GM18858 (cell line): ENCODE measurements around the gene SLC30A5.
"Not testable (repeated sequence)": the region's sequence is repeated elsewhere in the genome, so short reads cannot be mapped to it uniquely, and the experiment has no call there.

ENCODE experiments used
- ATAC-seq: cut with Tn5 transposase; IDR thresholded peaks from one replicate; pipeline ENCODE4 v1.9.1; 2021; ENCODE audit not compliant: unreplicated experiment

Gene SLC30A5

GRCh38 chr5:69093771-69094482 is at the start of gene SLC30A5:
Gene SLC30A5, plus strand, starts transcription at chr5:69094014. Its CDS starts 242 bp downstream, at chr5:69094256.
- peak; percentile 99 for ATAC-seq

- not testable (repeated sequence) for ATAC-seq
Measured at GRCh38 chr5:69045213-69045612, 48.6 kb upstream of the SLC30A5 start.

- no peak for ATAC-seq
Measured at GRCh38 chr5:69046375-69046957, 47.3 kb upstream of the SLC30A5 start.

GRCh38 chr5:69048230-69048629 is 45.6 kb upstream of the SLC30A5 start:
- no peak for ATAC-seq

- no peak for ATAC-seq
Measured at GRCh38 chr5:69049151-69049550, 44.7 kb upstream of the SLC30A5 start.

- no peak for ATAC-seq
Measured at GRCh38 chr5:69049796-69050195, 44.0 kb upstream of the SLC30A5 start.

GRCh38 chr5:69050214-69050613 is 43.6 kb upstream of the SLC30A5 start:
- ATAC-seq, result no peak

- no peak for ATAC-seq
Measured at GRCh38 chr5:69052181-69052580, 41.6 kb upstream of the SLC30A5 start.

- no peak for ATAC-seq
Measured at GRCh38 chr5:69074664-69075521, 18.9 kb upstream of the SLC30A5 start.

- no peak for ATAC-seq
Measured at GRCh38 chr5:69075522-69076179, 18.2 kb upstream of the SLC30A5 start.

GRCh38 chr5:69078921-69079540 is 14.8 kb upstream of the SLC30A5 start:
- no peak for ATAC-seq

- no peak for ATAC-seq
Measured at GRCh38 chr5:69079556-69079955, 14.3 kb upstream of the SLC30A5 start.

GRCh38 chr5:69083412-69083811 is 10.4 kb upstream of the SLC30A5 start:
- ATAC-seq, result no peak

GRCh38 chr5:69084195-69084594 is 9.6 kb upstream of the SLC30A5 start:
- no peak for ATAC-seq

- no peak for ATAC-seq
Measured at GRCh38 chr5:69084903-69085302, 8.9 kb upstream of the SLC30A5 start.

GRCh38 chr5:69086206-69086605 is 7.6 kb upstream of the SLC30A5 start:
- ATAC-seq, result no peak

GRCh38 chr5:69088006-69088405 is 5.8 kb upstream of the SLC30A5 start:
- ATAC-seq, result not testable (repeated sequence)

GRCh38 chr5:69090158-69090557 is 3.7 kb upstream of the SLC30A5 start:
- ATAC-seq, result no peak

- no peak for ATAC-seq
Measured at GRCh38 chr5:69091771-69092170, 2.0 kb upstream of the SLC30A5 start.

GRCh38 chr5:69092969-69093368 is 845 bp upstream of the SLC30A5 start:
- no peak for ATAC-seq

- ATAC-seq, result no peak
Measured at GRCh38 chr5:69099302-69099701, 5.5 kb downstream of the SLC30A5 start.
